Stimulated activated CD4-positive, alpha-beta T cell treated with anti-CD3 and anti-CD28 coated beads, TNF-alpha, amount 100 ng/mL, for 24 hours (primary cell): ENCODE measurements around the gene LRMDA.

ENCODE experiments used
- DNase-seq, 3 experiments: peaks; one replicate each; pipeline ENCODE4 v3.0.0-alpha.2; 2020; ENCODE audit warnings: low read depth in 3 of 3

Gene LRMDA

GRCh38 chr10:76160446-76161300 lies 729.2 kb downstream of the LRMDA start:
- no peak for DNase-seq

- DNase-seq = no peak
Observed at GRCh38 chr10:76161301-76161582, 729.8 kb downstream of the LRMDA start.

- no peak for DNase-seq
Observed at GRCh38 chr10:76168437-76168836, 737.0 kb downstream of the LRMDA start.

- no peak for DNase-seq
Observed at GRCh38 chr10:76169246-76169645, 737.8 kb downstream of the LRMDA start.

- no peak for DNase-seq
Observed at GRCh38 chr10:76172020-76172419, 740.6 kb downstream of the LRMDA start.

- no peak for DNase-seq
Observed at GRCh38 chr10:76175533-76176165, 744.2 kb downstream of the LRMDA start.

GRCh38 chr10:76176166-76176550 lies 744.7 kb downstream of the LRMDA start:
- DNase-seq = no peak

GRCh38 chr10:76177936-76178335 lies 746.5 kb downstream of the LRMDA start:
- no peak for DNase-seq

- no peak for DNase-seq
Observed at GRCh38 chr10:76178532-76179292, 747.3 kb downstream of the LRMDA start.

- DNase-seq = no peak
Observed at GRCh38 chr10:76179806-76180205, 748.4 kb downstream of the LRMDA start.

GRCh38 chr10:76184647-76185046 lies 753.2 kb downstream of the LRMDA start:
- no peak for DNase-seq

- no peak for DNase-seq
Observed at GRCh38 chr10:76185471-76186301, 754.3 kb downstream of the LRMDA start.

- no peak for DNase-seq
Observed at GRCh38 chr10:76188216-76188615, 756.8 kb downstream of the LRMDA start.

- DNase-seq = no peak
Observed at GRCh38 chr10:76190634-76191270, 759.3 kb downstream of the LRMDA start.

GRCh38 chr10:76191336-76191735 lies 759.9 kb downstream of the LRMDA start:
- DNase-seq = no peak

GRCh38 chr10:76192151-76192550 lies 760.7 kb downstream of the LRMDA start:
- DNase-seq = no peak

GRCh38 chr10:76192694-76193320 lies 761.4 kb downstream of the LRMDA start:
- no peak for DNase-seq

GRCh38 chr10:76195654-76196390 lies 764.4 kb downstream of the LRMDA start:
- no peak for DNase-seq

- DNase-seq = no peak
Observed at GRCh38 chr10:76197293-76197692, 765.9 kb downstream of the LRMDA start.
